ENCODE data around the gene REXO1. TPM values are rescaled to one million over a fixed set of nuclear protein-coding genes. Genes with fewer than 3 reads are reported as not detected.

REXO1 gene
- total and polyA plus RNA-seq, 2 of the 13 experiments (the other 11 are each of a cell fraction or from before 2014, with no cell fraction given): 5.0 to 11.2 TPM

- TF ChIP-seq IRF2 (CRISPR knock-in tag; IDR thresholded peaks at IDR 0.05) (no peak), ZFX (CRISPR knock-in tag; IDR thresholded peaks at IDR 0.05; ENCODE audit: low read depth) (peak; percentile 37; the same call in 1 of the 2 replicates), FOXC1 (CRISPR knock-in tag; IDR thresholded peaks at IDR 0.05; ENCODE audit: borderline replicate concordance) (no peak), AHDC1 (CRISPR knock-in tag; IDR thresholded peaks at IDR 0.05; ENCODE audit: borderline replicate concordance) (no peak), ZBTB7A (CRISPR knock-in tag; IDR thresholded peaks at IDR 0.05) (0 out of 2 replicates have a peak, but pooled peaks have one; percentile 24), MAX (IDR thresholded peaks at IDR 0.05) (0 out of 2 replicates have a peak, but pooled peaks have one; percentile 26), RAD21 (CRISPR knock-in tag; IDR thresholded peaks at IDR 0.05) (peak; percentile 78), PAXIP1 (CRISPR knock-in tag; conservative IDR thresholded peaks at IDR 0.05) (peak; percentile 65), ZNF333 (CRISPR knock-in tag; IDR thresholded peaks at IDR 0.05; ENCODE audit: borderline replicate concordance) (no peak), ZNF10 (CRISPR knock-in tag; IDR thresholded peaks at IDR 0.05; ENCODE audit: borderline replicate concordance, low read depth) (no peak), PHB2 (IDR thresholded peaks at IDR 0.05; ENCODE audit: partially characterized antibody) (no peak), ZSCAN25 (CRISPR knock-in tag; IDR thresholded peaks at IDR 0.05) (peak; percentile 80; the same call in 1 of the 2 replicates), ZNF792 (CRISPR knock-in tag; IDR thresholded peaks at IDR 0.05) (peak; percentile 67)
- TF ChIP-seq, protein P1, sequence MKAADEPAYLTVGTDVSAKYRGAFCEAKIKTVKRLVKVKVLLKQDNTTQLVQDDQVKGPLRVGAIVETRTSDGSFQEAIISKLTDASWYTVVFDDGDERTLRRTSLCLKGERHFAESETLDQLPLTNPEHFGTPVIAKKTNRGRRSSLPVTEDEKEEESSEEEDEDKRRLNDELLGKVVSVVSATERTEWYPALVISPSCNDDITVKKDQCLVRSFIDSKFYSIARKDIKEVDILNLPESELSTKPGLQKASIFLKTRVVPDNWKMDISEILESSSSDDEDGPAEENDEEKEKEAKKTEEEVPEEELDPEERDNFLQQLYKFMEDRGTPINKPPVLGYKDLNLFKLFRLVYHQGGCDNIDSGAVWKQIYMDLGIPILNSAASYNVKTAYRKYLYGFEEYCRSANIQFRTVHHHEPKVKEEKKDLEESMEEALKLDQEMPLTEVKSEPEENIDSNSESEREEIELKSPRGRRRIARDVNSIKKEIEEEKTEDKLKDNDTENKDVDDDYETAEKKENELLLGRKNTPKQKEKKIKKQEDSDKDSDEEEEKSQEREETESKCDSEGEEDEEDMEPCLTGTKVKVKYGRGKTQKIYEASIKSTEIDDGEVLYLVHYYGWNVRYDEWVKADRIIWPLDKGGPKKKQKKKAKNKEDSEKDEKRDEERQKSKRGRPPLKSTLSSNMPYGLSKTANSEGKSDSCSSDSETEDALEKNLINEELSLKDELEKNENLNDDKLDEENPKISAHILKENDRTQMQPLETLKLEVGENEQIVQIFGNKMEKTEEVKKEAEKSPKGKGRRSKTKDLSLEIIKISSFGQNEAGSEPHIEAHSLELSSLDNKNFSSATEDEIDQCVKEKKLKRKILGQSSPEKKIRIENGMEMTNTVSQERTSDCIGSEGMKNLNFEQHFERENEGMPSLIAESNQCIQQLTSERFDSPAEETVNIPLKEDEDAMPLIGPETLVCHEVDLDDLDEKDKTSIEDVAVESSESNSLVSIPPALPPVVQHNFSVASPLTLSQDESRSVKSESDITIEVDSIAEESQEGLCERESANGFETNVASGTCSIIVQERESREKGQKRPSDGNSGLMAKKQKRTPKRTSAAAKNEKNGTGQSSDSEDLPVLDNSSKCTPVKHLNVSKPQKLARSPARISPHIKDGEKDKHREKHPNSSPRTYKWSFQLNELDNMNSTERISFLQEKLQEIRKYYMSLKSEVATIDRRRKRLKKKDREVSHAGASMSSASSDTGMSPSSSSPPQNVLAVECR (CRISPR knock-in tag; IDR thresholded peaks at IDR 0.05; ENCODE audit: borderline replicate concordance): peak; percentile 87
Observed at GRCh38 chr19:1860042-1860775, 11.9 kb upstream of the REXO1 start (continued).

All from HepG2 (cell line).